HG03045 (cell line): ENCODE results near the gene CLSTN3.
A peak's percentile ranks its signal among the peaks of the same experiment; 100 is the strongest.
"Not testable (repeated sequence)": the region's sequence is repeated elsewhere in the genome, so short reads cannot be mapped to it uniquely, and the experiment has no call there.

Source experiments
- ATAC-seq: cut with Tn5 transposase; IDR thresholded peaks from one replicate; pipeline ENCODE4 v1.9.1; 2021; ENCODE audit warnings: mild to moderate bottlenecking, moderate library complexity; ENCODE audit not compliant: unreplicated experiment

The CLSTN3 gene

DNA sequence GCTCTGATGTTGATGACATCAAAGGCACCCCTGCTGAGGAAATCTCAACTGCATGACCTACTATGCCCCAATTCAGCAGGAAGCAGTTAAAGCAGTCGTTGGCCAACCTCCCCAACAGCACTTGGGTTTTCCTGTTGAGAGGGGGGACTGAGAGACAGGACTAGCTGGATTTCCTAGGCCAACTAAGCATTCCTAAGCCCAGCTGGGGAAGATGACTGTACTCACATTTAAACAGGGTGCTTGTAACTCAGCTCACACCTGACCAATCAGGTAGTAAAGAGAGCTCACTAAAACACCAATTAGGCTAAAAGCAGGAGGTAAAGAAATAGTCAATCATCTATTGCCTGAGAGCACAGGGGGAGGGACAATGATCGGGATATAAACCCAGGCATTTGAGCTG, 55.9 kb downstream of the CLSTN3 start:
- ATAC-seq = not testable (repeated sequence)

DNA sequence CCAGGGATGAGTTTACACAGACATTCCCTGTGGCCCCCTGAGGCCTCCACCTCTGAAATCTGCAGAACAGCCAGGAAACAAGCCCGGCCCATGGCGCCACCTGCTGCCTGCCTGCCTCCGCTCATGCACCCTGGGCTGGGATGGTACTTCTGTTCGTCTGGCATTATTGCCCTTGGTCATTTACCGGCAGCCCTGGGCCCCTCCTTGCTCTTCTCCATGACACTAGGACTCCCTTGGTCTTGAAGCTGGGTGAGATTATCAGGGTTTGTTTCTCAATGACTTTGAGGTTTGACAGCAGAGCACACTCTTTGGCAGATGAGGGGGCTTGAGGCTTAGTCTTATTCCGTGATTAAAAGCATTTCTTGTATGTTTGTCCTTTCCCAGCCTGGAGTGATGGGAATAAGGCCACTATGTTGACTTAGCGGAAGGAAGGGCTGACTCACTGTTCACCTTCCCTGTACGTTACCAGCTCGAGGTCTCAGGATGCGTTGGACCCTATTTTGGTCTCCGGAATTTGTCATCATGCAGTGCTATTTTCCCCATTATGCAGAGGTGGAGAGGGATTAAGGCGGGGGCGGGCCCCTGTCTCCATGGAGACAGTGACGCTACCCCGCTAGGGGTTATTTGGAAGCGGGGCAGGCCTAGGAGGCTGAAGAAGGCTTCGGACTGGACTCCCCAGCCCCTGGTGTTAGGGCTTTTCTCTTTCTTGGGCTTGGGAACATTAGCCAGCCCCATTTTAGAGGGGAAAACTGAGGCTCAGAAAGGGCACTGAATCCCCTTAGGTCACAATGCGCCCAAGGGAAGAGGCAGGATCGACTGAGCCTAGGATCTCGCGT, 58.6 kb downstream of the CLSTN3 start:
- ATAC-seq = peak; percentile 39

DNA sequence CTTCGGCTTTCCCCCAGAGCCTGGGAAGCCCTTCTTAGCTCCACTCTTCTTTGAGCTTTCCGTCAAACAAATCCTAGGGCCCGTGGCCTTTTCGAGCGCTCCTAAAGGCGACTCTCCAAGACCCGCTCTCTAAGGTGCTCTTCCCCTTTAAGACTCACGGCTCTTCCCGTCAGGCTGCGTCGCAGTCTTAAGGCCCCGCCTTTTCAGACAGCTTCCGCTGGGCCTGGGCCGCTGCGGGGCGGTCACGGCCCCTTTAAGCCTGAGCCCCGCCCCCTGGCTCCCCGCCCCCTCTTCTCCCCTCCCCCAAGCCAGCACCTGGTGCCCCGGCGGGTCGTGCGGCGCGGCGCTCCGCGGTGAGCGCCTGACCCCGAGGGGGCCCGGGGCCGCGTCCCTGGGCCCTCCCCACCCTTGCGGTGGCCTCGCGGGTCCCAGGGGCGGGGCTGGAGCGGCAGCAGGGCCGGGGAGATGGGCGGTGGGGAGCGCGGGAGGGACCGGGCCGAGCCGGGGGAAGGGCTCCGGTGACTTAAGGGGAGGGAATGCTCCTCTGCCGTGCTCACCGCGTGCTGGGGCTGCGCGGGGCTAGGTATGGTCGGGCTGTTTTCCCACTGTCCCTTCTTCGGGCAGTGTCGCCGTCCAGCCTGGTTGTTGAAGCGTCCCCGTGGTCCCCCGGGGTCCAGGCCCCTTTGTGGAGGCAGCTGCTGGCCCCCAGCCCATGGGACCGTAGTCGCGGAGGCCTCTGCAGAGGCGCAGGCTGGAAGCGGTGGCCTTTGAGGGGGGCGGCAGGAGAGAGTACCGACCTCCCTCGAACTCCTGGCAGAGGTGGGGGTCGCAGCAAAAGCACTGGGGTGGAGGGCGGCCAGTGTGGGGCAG, 59.5 kb downstream of the CLSTN3 start, which contains the start of gene PEX5:
PEX5 (plus strand) TSS at position 289 of the 870 bp plus-strand sequence. CDS start 692 bp downstream, outside the sequence.
- ATAC-seq = peak; percentile 97

DNA sequence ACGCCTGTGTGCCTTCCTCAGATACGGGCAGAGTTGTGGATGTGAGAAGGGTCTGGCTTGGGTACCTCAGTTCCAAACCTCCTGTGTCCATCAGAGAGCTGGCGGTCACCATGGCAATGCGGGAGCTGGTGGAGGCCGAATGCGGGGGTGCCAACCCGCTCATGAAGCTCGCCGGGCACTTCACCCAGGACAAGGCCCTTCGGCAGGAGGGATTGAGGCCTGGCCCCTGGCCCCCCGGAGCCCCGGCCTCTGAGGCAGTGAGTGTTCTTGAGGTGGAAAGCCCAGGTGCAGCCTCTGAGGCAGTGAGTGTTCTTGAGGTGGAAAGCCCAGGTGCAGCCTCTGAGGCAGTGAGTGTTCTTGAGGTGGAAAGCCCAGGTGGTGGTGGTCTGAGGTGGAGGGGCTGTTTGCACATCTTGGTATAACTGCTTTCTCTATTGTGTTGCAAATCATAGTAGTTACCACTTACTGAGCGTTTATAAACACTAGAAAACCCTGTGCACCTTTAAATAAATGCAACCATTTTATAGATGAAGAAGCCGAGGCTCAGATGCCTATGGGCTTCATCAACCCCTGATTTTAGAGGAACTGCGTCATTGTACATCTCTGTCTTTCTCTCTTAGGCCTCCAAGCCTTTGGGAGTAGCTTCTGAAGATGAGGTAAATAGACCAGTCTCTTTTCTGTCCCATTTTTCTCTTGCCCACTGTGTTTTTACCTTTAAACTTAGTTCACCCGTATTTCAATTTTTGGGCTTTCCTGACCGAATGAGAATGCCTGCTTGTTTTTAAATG, 60.3 kb downstream of the CLSTN3 start:
- no peak for ATAC-seq

DNA sequence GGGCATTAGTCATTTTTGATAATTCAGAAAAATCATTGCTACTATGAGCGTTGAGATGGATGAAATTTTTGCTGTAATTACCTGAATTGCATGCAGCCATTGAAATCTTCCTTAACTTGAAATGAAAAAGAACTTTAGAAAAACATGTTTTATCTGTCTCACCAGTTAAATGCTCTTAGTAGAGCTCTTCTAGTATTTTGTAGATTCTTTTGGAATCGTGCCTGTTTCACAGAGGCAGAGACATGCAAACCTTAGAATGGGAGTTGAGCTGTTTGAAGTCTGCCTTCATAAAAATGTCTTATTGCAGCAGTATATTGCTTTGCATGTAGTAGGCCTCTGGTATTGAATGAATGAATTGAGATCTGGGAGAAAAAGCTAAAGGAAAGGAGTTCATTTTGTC, 63.5 kb downstream of the CLSTN3 start:
- no peak for ATAC-seq

DNA sequence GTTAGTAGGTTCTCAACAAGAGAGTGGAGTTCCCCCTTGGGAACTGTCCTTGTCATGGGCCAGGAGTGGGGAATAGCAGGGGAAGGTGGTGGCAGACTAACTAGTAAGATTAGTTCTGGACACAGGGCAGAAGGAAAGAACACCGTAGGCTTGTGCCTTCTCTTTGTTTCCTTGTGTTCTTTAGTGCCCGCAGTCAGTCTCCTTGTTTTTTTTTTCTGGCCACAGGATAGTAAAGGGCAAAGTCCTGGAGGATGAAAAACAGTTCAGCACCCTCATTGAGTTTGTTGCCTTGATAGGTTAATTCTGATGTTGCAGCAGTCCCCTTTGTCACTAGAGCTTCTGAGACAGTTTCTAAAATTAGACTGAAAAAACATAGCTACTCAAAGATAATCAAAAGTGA, 67.7 kb downstream of the CLSTN3 start:
- no peak for ATAC-seq

DNA sequence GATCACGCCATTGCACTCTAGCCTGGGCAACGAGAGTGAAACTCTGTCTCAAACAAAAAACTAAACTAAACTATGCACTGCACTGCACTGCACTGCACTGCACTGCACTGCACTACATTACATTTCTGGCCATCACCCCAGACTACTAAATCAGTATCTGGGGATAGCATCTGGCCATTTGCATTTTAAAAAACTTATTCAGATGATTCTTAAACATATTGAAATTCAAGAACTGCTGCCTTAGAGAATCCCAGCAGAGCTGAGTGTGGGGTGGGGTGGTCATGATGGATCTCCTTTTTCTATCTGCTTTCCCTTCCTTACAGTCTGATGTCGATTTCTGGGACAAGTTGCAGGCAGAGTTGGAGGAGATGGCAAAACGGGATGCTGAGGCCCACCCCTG, 72.9 kb downstream of the CLSTN3 start:
- no peak for ATAC-seq

DNA sequence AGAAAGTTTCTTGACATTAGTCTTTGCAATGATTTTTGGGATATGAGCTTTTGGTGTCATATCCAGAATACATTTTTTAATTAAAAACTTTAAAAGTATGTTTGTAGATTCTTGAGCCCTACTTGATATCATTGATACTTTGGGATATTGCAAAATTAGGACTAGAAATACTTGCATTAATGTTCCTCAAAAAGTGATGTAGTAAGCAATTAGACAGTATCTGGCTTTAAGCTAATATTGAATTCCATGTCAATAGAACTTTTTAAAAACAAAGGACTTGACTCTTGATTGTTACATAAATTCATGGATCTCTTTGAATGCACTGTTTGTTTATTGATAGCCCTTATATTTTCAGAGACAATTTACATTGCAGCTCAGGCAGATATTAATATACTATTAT, 74.9 kb downstream of the CLSTN3 start:
- no peak for ATAC-seq

DNA sequence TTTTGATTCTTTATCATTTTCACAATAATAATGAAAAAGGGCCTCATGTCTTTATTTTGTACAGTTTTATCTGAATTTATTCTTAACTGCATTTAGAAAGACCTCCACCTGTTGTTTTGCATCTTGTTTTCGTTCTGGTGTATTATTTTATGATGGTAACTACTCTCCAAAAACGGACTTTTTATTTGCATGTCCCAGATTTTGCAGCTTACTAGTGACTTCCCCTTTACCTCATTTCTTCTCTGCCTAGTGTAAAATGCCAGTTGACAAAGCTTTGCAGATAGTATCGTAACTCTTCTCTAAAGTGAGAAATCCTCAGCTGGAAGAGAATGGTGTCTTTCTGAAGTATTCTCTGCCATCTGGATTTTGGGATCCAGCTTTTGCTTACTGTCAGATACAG, 76.5 kb downstream of the CLSTN3 start:
- no peak for ATAC-seq

DNA sequence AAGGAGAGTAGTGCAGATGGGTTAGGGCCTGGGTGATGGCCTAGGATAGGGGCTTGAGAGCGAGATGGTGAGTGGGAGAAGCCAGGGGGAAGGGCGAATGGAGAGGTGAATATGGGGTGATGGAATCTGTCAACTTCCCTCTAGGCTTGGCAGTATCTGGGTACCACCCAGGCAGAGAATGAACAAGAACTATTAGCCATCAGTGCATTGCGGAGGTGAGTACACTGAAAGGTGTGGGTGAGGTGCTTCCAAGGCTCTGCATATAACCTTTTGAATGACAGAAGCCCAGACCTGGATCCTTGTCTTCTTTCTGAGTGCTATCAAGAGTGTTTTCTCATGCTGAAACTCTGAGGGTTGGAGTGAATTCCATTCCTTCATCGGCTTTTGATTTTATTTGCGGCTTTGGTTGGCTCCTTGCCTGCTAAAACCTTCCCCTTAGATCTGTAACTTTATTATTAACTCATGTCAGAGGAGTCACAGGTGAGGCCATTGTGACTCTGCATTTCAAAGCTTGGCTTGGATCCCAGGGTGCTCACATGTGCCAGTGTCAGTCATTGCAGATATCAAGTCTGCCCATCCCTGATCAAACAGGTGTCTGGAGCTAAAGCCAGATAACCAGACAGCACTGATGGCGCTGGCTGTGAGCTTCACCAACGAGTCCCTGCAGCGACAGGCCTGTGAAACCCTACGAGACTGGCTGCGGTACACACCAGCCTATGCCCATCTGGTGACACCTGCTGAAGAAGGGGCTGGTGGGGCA, 77.9 kb downstream of the CLSTN3 start:
- ATAC-seq = no peak
